ENCODE results near the gene WDR91. TPM values are rescaled to one million over a fixed set of nuclear protein-coding genes. Genes with fewer than 3 reads are reported as not detected.

The WDR91 gene
- total and polyA plus RNA-seq, 4 donors, result 5.8 to 19.0 (median 9.2) TPM

GRCh38 chr7:135197906-135198655, 13.2 kb downstream of the WDR91 start:
- WGBS, result 97% methylated on average over 15 of the region's 15 CpGs
- DNase-seq (ENCODE audit: low spot score), result no peak
- no peaks in the 10 kb centered on the region for H3K27me3 ChIP-seq (ENCODE audit: control insufficient read depth in 4 of 4, insufficient read depth in 4 of 4, low read length in 3 of 4)
- H3K36me3 ChIP-seq (ENCODE audit: control insufficient read depth in 4 of 4, insufficient read depth in 3 of 4, low read depth in 1 of 4, low read length in 3 of 4), result peaks cover 19 to 66% (median 47%) of the 10 kb centered on the region in 4 donors
- H3K4me1 ChIP-seq (ENCODE audit: control insufficient read depth in 4 of 4, insufficient read depth in 4 of 4, low read length in 3 of 4), result no peaks in the 10 kb centered on the region
- no peaks in the 10 kb centered on the region for H3K9me3 ChIP-seq (ENCODE audit: control insufficient read depth in 4 of 4, low read length in 3 of 4)
- no peak overlapping the region for H3K4me3 ChIP-seq (ENCODE audit: low read depth in 1 of 3, low read length in 3 of 3)
- TF ChIP-seq GABPA (IDR thresholded peaks at IDR 0.05 in 1 of 2, conservative IDR thresholded peaks at IDR 0.05 in 1 of 2), result no peak
- no peak for TF ChIP-seq RXRA (IDR thresholded peaks at IDR 0.05)
- no peak for TF ChIP-seq TAF1 (conservative IDR thresholded peaks at IDR 0.05)
- TF ChIP-seq YY1 (IDR thresholded peaks at IDR 0.05), result no peak
- TF ChIP-seq SP1 (IDR thresholded peaks at IDR 0.05), result no peak
- TF ChIP-seq, protein P1, sequence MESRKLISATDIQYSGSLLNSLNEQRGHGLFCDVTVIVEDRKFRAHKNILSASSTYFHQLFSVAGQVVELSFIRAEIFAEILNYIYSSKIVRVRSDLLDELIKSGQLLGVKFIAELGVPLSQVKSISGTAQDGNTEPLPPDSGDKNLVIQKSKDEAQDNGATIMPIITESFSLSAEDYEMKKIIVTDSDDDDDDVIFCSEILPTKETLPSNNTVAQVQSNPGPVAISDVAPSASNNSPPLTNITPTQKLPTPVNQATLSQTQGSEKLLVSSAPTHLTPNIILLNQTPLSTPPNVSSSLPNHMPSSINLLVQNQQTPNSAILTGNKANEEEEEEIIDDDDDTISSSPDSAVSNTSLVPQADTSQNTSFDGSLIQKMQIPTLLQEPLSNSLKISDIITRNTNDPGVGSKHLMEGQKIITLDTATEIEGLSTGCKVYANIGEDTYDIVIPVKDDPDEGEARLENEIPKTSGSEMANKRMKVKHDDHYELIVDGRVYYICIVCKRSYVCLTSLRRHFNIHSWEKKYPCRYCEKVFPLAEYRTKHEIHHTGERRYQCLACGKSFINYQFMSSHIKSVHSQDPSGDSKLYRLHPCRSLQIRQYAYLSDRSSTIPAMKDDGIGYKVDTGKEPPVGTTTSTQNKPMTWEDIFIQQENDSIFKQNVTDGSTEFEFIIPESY (IDR thresholded peaks at IDR 0.05), result no peak
- TF ChIP-seq, protein P2, sequence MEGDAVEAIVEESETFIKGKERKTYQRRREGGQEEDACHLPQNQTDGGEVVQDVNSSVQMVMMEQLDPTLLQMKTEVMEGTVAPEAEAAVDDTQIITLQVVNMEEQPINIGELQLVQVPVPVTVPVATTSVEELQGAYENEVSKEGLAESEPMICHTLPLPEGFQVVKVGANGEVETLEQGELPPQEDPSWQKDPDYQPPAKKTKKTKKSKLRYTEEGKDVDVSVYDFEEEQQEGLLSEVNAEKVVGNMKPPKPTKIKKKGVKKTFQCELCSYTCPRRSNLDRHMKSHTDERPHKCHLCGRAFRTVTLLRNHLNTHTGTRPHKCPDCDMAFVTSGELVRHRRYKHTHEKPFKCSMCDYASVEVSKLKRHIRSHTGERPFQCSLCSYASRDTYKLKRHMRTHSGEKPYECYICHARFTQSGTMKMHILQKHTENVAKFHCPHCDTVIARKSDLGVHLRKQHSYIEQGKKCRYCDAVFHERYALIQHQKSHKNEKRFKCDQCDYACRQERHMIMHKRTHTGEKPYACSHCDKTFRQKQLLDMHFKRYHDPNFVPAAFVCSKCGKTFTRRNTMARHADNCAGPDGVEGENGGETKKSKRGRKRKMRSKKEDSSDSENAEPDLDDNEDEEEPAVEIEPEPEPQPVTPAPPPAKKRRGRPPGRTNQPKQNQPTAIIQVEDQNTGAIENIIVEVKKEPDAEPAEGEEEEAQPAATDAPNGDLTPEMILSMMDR (IDR thresholded peaks at IDR 0.05; ENCODE audit: low read depth, low read length, missing input control), result no peak
- no peak for TF ChIP-seq REST (IDR thresholded peaks at IDR 0.05)
- TF ChIP-seq HNF4G (IDR thresholded peaks at IDR 0.05), result no peak
- TF ChIP-seq HNF4A (conservative IDR thresholded peaks at IDR 0.05), result no peak
- no peak for TF ChIP-seq EGR1 (IDR thresholded peaks at IDR 0.05; ENCODE audit: low read depth in 2 of 2)
- no peak for TF ChIP-seq RAD21 (IDR thresholded peaks at IDR 0.05)
- TF ChIP-seq NR2F2 (IDR thresholded peaks at IDR 0.05), result no peak
- TF ChIP-seq FOXA2 (IDR thresholded peaks at IDR 0.05), result no peak
- no peak overlapping the region for H3K27ac ChIP-seq (ENCODE audit: low read depth in 1 of 2, low read length in 2 of 2)
- H3K9ac ChIP-seq (ENCODE audit: low read depth in 1 of 2, low read length in 2 of 2), result no peak overlapping the region

GRCh38 chr7:135197343-135197742, 14.0 kb downstream of the WDR91 start:
- Histone ChIP-seq H3K9me3 (ENCODE audit: control insufficient read depth in 4 of 4, low read length in 3 of 4) (no peaks in the 10 kb centered on the region), H3K4me3 (ENCODE audit: low read depth in 1 of 3, low read length in 3 of 3) (no peak overlapping the region), H3K4me1 (ENCODE audit: control insufficient read depth in 4 of 4, insufficient read depth in 4 of 4, low read length in 3 of 4) (no peaks in the 10 kb centered on the region), H3K27ac (ENCODE audit: low read depth in 1 of 2, low read length in 2 of 2) (no peak overlapping the region), H3K9ac (ENCODE audit: low read depth in 1 of 2, low read length in 2 of 2) (no peak overlapping the region), H3K36me3 (ENCODE audit: control insufficient read depth in 4 of 4, insufficient read depth in 3 of 4, low read depth in 1 of 4, low read length in 3 of 4) (peaks cover 19 to 70% (median 48%) of the 10 kb centered on the region in 4 donors), H3K27me3 (ENCODE audit: control insufficient read depth in 4 of 4, insufficient read depth in 4 of 4, low read length in 3 of 4) (no peaks in the 10 kb centered on the region)
- no peak for DNase-seq (ENCODE audit: low spot score)
- 98% methylated on average over 2 of the region's 2 CpGs for WGBS
- TF ChIP-seq RXRA (IDR thresholded peaks at IDR 0.05), result no peak
- TF ChIP-seq, protein P1 (IDR thresholded peaks at IDR 0.05), result no peak
- no peak for TF ChIP-seq REST (IDR thresholded peaks at IDR 0.05)
- no peak for TF ChIP-seq EGR1 (IDR thresholded peaks at IDR 0.05; ENCODE audit: low read depth in 2 of 2)
- TF ChIP-seq FOXA2 (IDR thresholded peaks at IDR 0.05), result no peak
- no peak for TF ChIP-seq TAF1 (conservative IDR thresholded peaks at IDR 0.05)
- TF ChIP-seq, protein P3, sequence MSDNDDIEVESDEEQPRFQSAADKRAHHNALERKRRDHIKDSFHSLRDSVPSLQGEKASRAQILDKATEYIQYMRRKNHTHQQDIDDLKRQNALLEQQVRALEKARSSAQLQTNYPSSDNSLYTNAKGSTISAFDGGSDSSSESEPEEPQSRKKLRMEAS (IDR thresholded peaks at IDR 0.05), result no peak
- TF ChIP-seq YY1 (IDR thresholded peaks at IDR 0.05), result no peak
- TF ChIP-seq SP1 (IDR thresholded peaks at IDR 0.05), result no peak
- TF ChIP-seq GABPA (IDR thresholded peaks at IDR 0.05 in 1 of 2, conservative IDR thresholded peaks at IDR 0.05 in 1 of 2), result no peak
- TF ChIP-seq HNF4G (IDR thresholded peaks at IDR 0.05), result no peak
- TF ChIP-seq HNF4A (conservative IDR thresholded peaks at IDR 0.05), result no peak
- TF ChIP-seq FOXA1 (IDR thresholded peaks at IDR 0.05), result no peak

All from liver (tissue), 9 donors.